ENCODE measurements around the gene TCF7L1. TPM values are rescaled to one million over a fixed set of nuclear protein-coding genes. Genes with fewer than 3 reads are reported as not detected.

The TCF7L1 gene
- total RNA-seq (2022; extraction: Qiagen RNA extraction; ENCODE audit: low read depth) = 5.9 to 9.0 TPM (median 7.8 TPM) in 5 replicates

GRCh38 chr2:85132834-85133637 is at the start of gene TCF7L1:
Gene TCF7L1 (plus strand): TSS chr2:85133392. CDS start chr2:85133685, 293 bp downstream.

GRCh38 chr2:85327822-85328617 is 194.8 kb downstream of the TCF7L1 start, which contains the start of gene TGOLN2:
Gene TGOLN2 (minus strand): TSS chr2:85327989. CDS start chr2:85327962, 27 bp downstream.

GRCh38 chr2:85354286-85355072 is 221.3 kb downstream of the TCF7L1 start, which contains the start of the genes ELMOD3 and RETSAT:
Gene ELMOD3 (plus strand): TSS chr2:85354769. CDS start chr2:85357199, 2,430 bp downstream.
Gene RETSAT (minus strand): TSS chr2:85354528. CDS start chr2:85354507, 21 bp downstream.

Other genes with a start within 250 kb of the TCF7L1 start
- gene TMSB10, start 227.7 kb upstream of the TCF7L1 start, total RNA-seq (2022; extraction: Qiagen RNA extraction; ENCODE audit: low read depth) = 8,266 to 8,608 TPM (median 8,507 TPM) in 5 replicates
- gene KCMF1, start 162.2 kb upstream of the TCF7L1 start, total RNA-seq (2022; extraction: Qiagen RNA extraction; ENCODE audit: low read depth) = 81.8 to 102 TPM (median 92.5 TPM) in 5 replicates
- gene TGOLN2, start 194.6 kb downstream of the TCF7L1 start, total RNA-seq (2022; extraction: Qiagen RNA extraction; ENCODE audit: low read depth) = 85.4 to 109 TPM (median 99.5 TPM) in 5 replicates
- gene RETSAT, start 221.1 kb downstream of the TCF7L1 start, total RNA-seq (2022; extraction: Qiagen RNA extraction; ENCODE audit: low read depth) = 43.6 to 53.9 TPM (median 45.6 TPM) in 5 replicates
- gene ELMOD3, start 221.4 kb downstream of the TCF7L1 start, total RNA-seq (2022; extraction: Qiagen RNA extraction; ENCODE audit: low read depth) = 12.7 to 14.5 TPM (median 13.4 TPM) in 5 replicates

All from A549 treated with CpdA at 1 μM for 4 hours (cell line).